Endothelial cell of umbilical vein (primary cell): ENCODE results near the gene JMJD6. TPM values are rescaled to one million over a fixed set of nuclear protein-coding genes. Genes with fewer than 3 reads are reported as not detected.
A peak's percentile ranks its signal among the peaks of the same experiment; 100 is the strongest.

Experiments
- BruUV-seq: library from RNA; stranded (reverse); fragments of 400-500 nt; replicated peaks from 2 replicates; lab custom pipeline; 2021; lab: Mats Ljungman, UMichigan
- CTCF ChIA-PET: fragments of 300-600, 350-600 bp; sonication (Branson Sonifier 250); formaldehyde crosslinking; loops from one replicate; lab custom pipeline; 2021; ENCODE audit warnings: antibody characterized with exemption, inconsistent platforms; lab: Charles Lee
- POLR2A ChIA-PET: fragments of 300-600, 350-600 bp; sonication (Branson Sonifier 250); formaldehyde crosslinking; loops from one replicate; lab custom pipeline; 2021; ENCODE audit warnings: antibody characterized with exemption, inconsistent platforms; lab: Charles Lee
- DNase-seq: peaks from one replicate; pipeline ENCODE4 v3.0.0-alpha.2; 2011; ENCODE audit warnings: low read depth, low spot score
- FAIRE-seq: peaks from 2 replicates; lab custom pipeline; 2011; peaks lifted over from hg19 to GRCh38; lab: Jason Lieb, UNC
- H2AFZ ChIP-seq: 2 replicates; pipeline ENCODE4 v1.6.0; 2012; ENCODE audit warnings: low read depth, low read length, control low read depth, inconsistent platforms
- H3K27ac ChIP-seq: 2 replicates; pipeline ENCODE4 v1.5.1; 2011; ENCODE audit warnings: low read depth, mild to moderate bottlenecking, control low read depth, low read length, moderate library complexity; ENCODE audit not compliant: insufficient read depth
- H3K27me3 ChIP-seq, 2 experiments: 2 replicates each; pipeline versions ENCODE4 v1.6.0 to v1.6.1; 2011; ENCODE audit warnings: low read length in 2 of 2, mixed read lengths in 1 of 2; ENCODE audit not compliant: control insufficient read depth in 2 of 2, insufficient read depth in 2 of 2
- H3K36me3 ChIP-seq, 2 experiments: 2 replicates in 1 of 2; 3 replicates in 1 of 2; pipeline ENCODE4 v1.5.1; 2011; ENCODE audit warnings: low read length in 2 of 2, mild to moderate bottlenecking in 1 of 2, moderate library complexity in 1 of 2; ENCODE audit not compliant: control insufficient read depth in 2 of 2, insufficient read depth in 2 of 2; ENCODE audit errors: extremely low read depth in 1 of 2
- H3K4me1 ChIP-seq: 3 replicates; pipeline ENCODE4 v1.5.1; 2011; ENCODE audit warnings: mild to moderate bottlenecking, low read length; ENCODE audit not compliant: control insufficient read depth, insufficient read depth; ENCODE audit errors: extremely low read depth
- H3K4me2 ChIP-seq: 2 replicates; pipeline ENCODE4 v1.6.1; 2011; ENCODE audit warnings: low read length, control low read depth, mixed read lengths; ENCODE audit not compliant: insufficient read depth
- H3K4me3 ChIP-seq, 3 experiments: fragments of 200-600 bp in 1 of 3; sonication (generic), shearing (Covaris generic) in 1 of 3; replicated peaks in 1 of 3; 2 replicates each; pipeline ENCODE4 v1.5.1; 2011 to 2016; ENCODE audit warnings: control low read depth in 3 of 3, low read length in 3 of 3, mild to moderate bottlenecking in 2 of 3, inconsistent platforms in 1 of 3, low read depth in 1 of 3, moderate library complexity in 1 of 3; ENCODE audit not compliant: insufficient read depth in 1 of 3
- H3K79me2 ChIP-seq: 2 replicates; pipeline ENCODE4 v1.6.0; 2012; ENCODE audit warnings: low read length, inconsistent platforms; ENCODE audit not compliant: control insufficient read depth, insufficient read depth
- H3K9ac ChIP-seq: replicated peaks from 2 replicates; pipeline ENCODE3; 2011; ENCODE audit warnings: low read length, control low read depth; ENCODE audit not compliant: insufficient read depth; ENCODE audit errors: extremely low read depth
- H3K9me1 ChIP-seq: replicated peaks from 3 replicates; pipeline ENCODE4 v1.6.0; 2011; ENCODE audit warnings: mild to moderate bottlenecking, low read length; ENCODE audit not compliant: control insufficient read depth, insufficient read depth; ENCODE audit errors: extremely low read depth
- H3K9me3 ChIP-seq: replicated peaks from 2 replicates; pipeline ENCODE4 v1.5.1; 2012; ENCODE audit warnings: low read length, inconsistent platforms; ENCODE audit not compliant: control insufficient read depth, insufficient read depth
- H4K20me1 ChIP-seq: replicated peaks from 2 replicates; pipeline ENCODE3; 2011; ENCODE audit warnings: mild to moderate bottlenecking, low read length; ENCODE audit not compliant: control insufficient read depth, insufficient read depth; ENCODE audit errors: extremely low read depth
- EZH2 ChIP-seq: IDR thresholded peaks from 2 replicates; pipeline ENCODE4 v1.6.1; 2012; ENCODE audit warnings: borderline replicate concordance, low read depth, mild to moderate bottlenecking, moderate library complexity, low read length, inconsistent platforms; ENCODE audit not compliant: severe bottlenecking
- FOS ChIP-seq: IDR thresholded peaks from 2 replicates; pipeline ENCODE4 v1.6.1; 2011; ENCODE audit warnings: mild to moderate bottlenecking, low read length, moderate library complexity, borderline replicate concordance; ENCODE audit not compliant: insufficient read depth
- MYC ChIP-seq: IDR thresholded peaks from one replicate; pipeline ENCODE4 v1.6.1; 2011; ENCODE audit warnings: mild to moderate bottlenecking, low read depth, low read length
- POLR2AphosphoS5 ChIP-seq: IDR thresholded peaks from 2 replicates; pipeline ENCODE4 v1.6.1; 2012; ENCODE audit warnings: low read depth, mild to moderate bottlenecking, control low read depth, low read length, moderate library complexity; ENCODE audit not compliant: insufficient read depth
- dilution Hi-C: fragments of 300-500 bp; cut with MboI; formaldehyde crosslinking; loops from one replicate; pipeline ENCODE4 v1.15.0; 2019; ENCODE audit warnings: low sequenced_read_pairs; ENCODE audit not compliant: extremely low pct_ligation_motif_present
- intact Hi-C: fragments of 100-400 bp; cut with micrococcal nuclease; formaldehyde crosslinking; loops from one replicate; pipeline ENCODE4 v1.10.0; 2022
- polyA plus RNA-seq, 4 experiments: library from polyadenylated mRNA; depleted of rRNA in 3 of 4; stranded (reverse) in 3 of 4; unstranded in 1 of 4; fragments of >200 nt; gene quantifications; 2 replicates each; pipeline versions ENCODE4 v1.2.1 to v1.2.3, GENCODE V29; 2011 to 2012; ENCODE audit warnings: missing spikeins in 1 of 4
- total RNA-seq: library from RNA; stranded (reverse); gene quantifications from 2 replicates; pipeline ENCODE4 v1.2.3, GENCODE V29; 2021
- TF ChIP-seq, protein P1 (sequence below): IDR thresholded peaks from 2 replicates; pipeline ENCODE4 v1.6.1; 2011; ENCODE audit not compliant: insufficient read depth, insufficient read length
- TF ChIP-seq, protein P2 (sequence below), 2 donors: IDR thresholded peaks; 1 replicate in 1 of 2; 2 replicates in 1 of 2; pipeline ENCODE4 v1.5.1; 2011; ENCODE audit warnings: low read length in 2 of 2, mild to moderate bottlenecking in 2 of 2, moderate library complexity in 2 of 2, control low read depth in 1 of 2, inconsistent platforms in 1 of 2, low read depth in 1 of 2; ENCODE audit not compliant: insufficient read depth in 1 of 2; ENCODE audit errors: extremely low read depth in 1 of 2

Gene JMJD6
- total and polyA plus RNA-seq, 2 donors (not counting 3 experiments of a cell fraction or from before 2014, with no cell fraction given) = 19.8 to 36.6 TPM

DNA sequence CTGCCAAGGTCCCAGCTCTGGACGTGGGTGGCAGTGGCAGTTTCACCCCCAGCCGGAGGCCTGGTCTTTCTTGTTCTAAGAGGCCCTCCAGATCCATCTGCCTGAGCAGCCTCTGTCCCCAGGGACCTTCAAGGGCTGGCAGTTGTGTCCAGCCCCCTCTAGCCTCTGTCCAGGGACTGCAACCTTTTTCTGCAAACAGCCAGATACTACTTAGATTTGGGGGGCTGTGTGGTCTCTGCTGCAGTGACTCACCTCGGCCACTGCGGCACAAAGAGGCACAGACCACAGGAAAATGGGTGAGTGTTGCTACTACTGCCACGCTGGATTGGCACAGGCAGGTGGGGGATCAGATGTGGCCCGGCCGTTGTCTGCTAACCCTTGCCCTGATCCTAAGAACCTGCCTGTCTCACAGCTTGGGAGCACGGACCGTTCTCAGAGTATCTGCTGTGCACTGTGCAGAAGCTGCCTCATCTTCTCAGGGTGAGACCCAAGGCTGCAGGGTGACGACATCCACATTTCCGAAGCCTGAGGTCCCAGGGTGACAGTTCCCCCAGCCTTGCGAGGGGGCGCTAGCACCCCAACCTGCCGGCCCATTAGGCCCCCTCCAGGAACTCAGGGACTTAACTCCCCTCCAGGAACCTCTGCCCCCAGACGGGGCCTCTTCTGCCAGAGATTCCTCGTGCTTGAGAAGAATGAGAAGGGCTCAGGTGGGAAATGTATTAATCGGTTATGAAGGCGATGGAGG lies 43.2 kb downstream of the JMJD6 start:
- intact Hi-C loops = no loop called here
- POLR2A ChIA-PET = no interaction called here
- FAIRE-seq (no peak), DNase-seq (no peak)
- Histone ChIP-seq H3K27ac (no peak overlapping the region), H3K4me2 (no peak overlapping the region), H3K79me2 (no peaks in the 10 kb centered on the region), H3K36me3 (peaks cover 0 to 7% of the 10 kb centered on the region in 2 experiments), H3K9ac (no peak overlapping the region), H2AFZ (no peak overlapping the region), H3K4me3 (no peak overlapping the region), H3K9me1 (no peaks in the 10 kb centered on the region), H4K20me1 (no peaks in the 10 kb centered on the region), H3K9me3 (no peaks in the 10 kb centered on the region), H3K27me3 (no peaks in the 10 kb centered on the region), H3K4me1 (peaks cover under 1% of the 10 kb centered on the region)
- no TSS peak for BruUV-seq
- CTCF ChIA-PET = interaction anchor here (0.9 to 2.6 kb wide), 4 partner anchors 12 to 34 kb away, joined by 4 to 30 read pairs (median 22); no protein-coding TSS in a partner anchor
- TF ChIP-seq POLR2AphosphoS5 (no peak), MYC (no peak), FOS (no peak), EZH2 (no peak)
- TF ChIP-seq, protein P1, sequence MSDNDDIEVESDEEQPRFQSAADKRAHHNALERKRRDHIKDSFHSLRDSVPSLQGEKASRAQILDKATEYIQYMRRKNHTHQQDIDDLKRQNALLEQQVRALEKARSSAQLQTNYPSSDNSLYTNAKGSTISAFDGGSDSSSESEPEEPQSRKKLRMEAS = no peak
- TF ChIP-seq, protein P2, sequence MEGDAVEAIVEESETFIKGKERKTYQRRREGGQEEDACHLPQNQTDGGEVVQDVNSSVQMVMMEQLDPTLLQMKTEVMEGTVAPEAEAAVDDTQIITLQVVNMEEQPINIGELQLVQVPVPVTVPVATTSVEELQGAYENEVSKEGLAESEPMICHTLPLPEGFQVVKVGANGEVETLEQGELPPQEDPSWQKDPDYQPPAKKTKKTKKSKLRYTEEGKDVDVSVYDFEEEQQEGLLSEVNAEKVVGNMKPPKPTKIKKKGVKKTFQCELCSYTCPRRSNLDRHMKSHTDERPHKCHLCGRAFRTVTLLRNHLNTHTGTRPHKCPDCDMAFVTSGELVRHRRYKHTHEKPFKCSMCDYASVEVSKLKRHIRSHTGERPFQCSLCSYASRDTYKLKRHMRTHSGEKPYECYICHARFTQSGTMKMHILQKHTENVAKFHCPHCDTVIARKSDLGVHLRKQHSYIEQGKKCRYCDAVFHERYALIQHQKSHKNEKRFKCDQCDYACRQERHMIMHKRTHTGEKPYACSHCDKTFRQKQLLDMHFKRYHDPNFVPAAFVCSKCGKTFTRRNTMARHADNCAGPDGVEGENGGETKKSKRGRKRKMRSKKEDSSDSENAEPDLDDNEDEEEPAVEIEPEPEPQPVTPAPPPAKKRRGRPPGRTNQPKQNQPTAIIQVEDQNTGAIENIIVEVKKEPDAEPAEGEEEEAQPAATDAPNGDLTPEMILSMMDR (IDR thresholded peaks at IDR 0.05; ENCODE audit: extremely low read depth in 1 of 2, insufficient read depth in 1 of 2, low read depth in 1 of 2, low read length in 2 of 2) = peak; percentile 9 to 18
- dilution Hi-C loops = no loop called here
